RWPE2 (cell line): Measurements from ENCODE around the gene SLIT3.
"Not testable (repeated sequence)": the region's sequence is repeated elsewhere in the genome, so short reads cannot be mapped to it uniquely, and the experiment has no call there.

Experiments used
- ATAC-seq: fragments of 200-7000 bp; cut with Tn5 transposase; 3 replicates; pipeline ENCODE4 v1.9.1; 2021; ENCODE audit warnings: low read depth
- DNase-seq: peaks from one replicate; pipeline ENCODE4 v3.0.0-alpha.2; 2020; ENCODE audit warnings: low spot score
- H3K27ac ChIP-seq: fragments of 450-650 bp; 2 replicates; pipeline ENCODE4 v1.5.1; 2017; ENCODE audit warnings: mild to moderate bottlenecking; ENCODE audit not compliant: poor library complexity, severe bottlenecking
- H3K27me3 ChIP-seq: fragments of 250-450 bp; sonication (Bioruptor Pico); 2 replicates; pipeline ENCODE4 v1.5.1; 2021; ENCODE audit warnings: mild to moderate bottlenecking, moderate library complexity; ENCODE audit not compliant: insufficient read depth, poor library complexity, severe bottlenecking
- H3K36me3 ChIP-seq: fragments of 250-450 bp; sonication (Bioruptor Pico); 2 replicates; pipeline ENCODE4 v1.5.1; 2020; ENCODE audit warnings: low read depth, mild to moderate bottlenecking, moderate library complexity
- H3K4me1 ChIP-seq: fragments of 250-450 bp; sonication (Bioruptor Pico); 2 replicates; pipeline ENCODE4 v1.5.1; 2021; ENCODE audit warnings: mild to moderate bottlenecking, moderate library complexity; ENCODE audit not compliant: insufficient read depth, poor library complexity, severe bottlenecking
- H3K4me3 ChIP-seq: fragments of 250-450 bp; sonication (Bioruptor Pico); 2 replicates; pipeline ENCODE4 v1.5.1; 2021; ENCODE audit warnings: mild to moderate bottlenecking, moderate library complexity; ENCODE audit not compliant: severe bottlenecking
- H3K9me3 ChIP-seq: fragments of 250-450 bp; sonication (Bioruptor Pico); 2 replicates; pipeline ENCODE4 v1.5.1; 2021; ENCODE audit warnings: mild to moderate bottlenecking, moderate library complexity; ENCODE audit not compliant: severe bottlenecking
- TF ChIP-seq, protein P1 (sequence below): fragments of 450-650 bp; IDR thresholded peaks from one replicate; pipeline ENCODE4 v1.5.1; 2017; ENCODE audit warnings: mild to moderate bottlenecking, moderate library complexity; ENCODE audit not compliant: poor library complexity, severe bottlenecking

SLIT3 gene

DNA sequence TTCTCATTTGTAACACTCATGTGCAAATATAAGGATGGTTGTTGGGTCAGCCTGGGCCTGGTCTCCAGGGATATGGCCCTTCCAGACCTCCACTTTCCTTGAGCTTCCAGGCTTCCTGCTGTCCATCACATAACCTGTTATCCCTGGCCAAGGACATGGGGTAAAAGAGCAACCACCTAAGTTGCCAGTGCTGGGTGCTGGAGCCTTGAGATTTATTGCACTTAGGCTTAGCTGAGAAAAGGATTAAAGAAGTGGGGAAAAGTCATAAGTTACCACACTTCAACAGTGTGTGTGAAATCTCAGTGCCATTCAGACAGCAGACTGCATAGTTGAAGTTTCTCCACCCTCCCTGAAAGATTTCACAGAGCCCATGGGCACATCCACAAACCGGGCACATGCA, 663.1 kb downstream of the SLIT3 start:
- DNase-seq (no peak), ATAC-seq (peak; percentile 12; the same call in 1 of the 3 replicates)
- Histone ChIP-seq H3K4me1 (no peaks in the 10 kb centered on the region), H3K9me3 (no peaks in the 10 kb centered on the region), H3K27ac (no peak overlapping the region), H3K36me3 (no peaks in the 10 kb centered on the region), H3K27me3 (no peaks in the 10 kb centered on the region), H3K4me3 (no peak overlapping the region)
- TF ChIP-seq, protein P1, sequence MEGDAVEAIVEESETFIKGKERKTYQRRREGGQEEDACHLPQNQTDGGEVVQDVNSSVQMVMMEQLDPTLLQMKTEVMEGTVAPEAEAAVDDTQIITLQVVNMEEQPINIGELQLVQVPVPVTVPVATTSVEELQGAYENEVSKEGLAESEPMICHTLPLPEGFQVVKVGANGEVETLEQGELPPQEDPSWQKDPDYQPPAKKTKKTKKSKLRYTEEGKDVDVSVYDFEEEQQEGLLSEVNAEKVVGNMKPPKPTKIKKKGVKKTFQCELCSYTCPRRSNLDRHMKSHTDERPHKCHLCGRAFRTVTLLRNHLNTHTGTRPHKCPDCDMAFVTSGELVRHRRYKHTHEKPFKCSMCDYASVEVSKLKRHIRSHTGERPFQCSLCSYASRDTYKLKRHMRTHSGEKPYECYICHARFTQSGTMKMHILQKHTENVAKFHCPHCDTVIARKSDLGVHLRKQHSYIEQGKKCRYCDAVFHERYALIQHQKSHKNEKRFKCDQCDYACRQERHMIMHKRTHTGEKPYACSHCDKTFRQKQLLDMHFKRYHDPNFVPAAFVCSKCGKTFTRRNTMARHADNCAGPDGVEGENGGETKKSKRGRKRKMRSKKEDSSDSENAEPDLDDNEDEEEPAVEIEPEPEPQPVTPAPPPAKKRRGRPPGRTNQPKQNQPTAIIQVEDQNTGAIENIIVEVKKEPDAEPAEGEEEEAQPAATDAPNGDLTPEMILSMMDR: no peak

GRCh38 chr5:168637281-168637680, 663.7 kb downstream of the SLIT3 start:
- Histone ChIP-seq H3K27me3 (no peaks in the 10 kb centered on the region), H3K4me1 (no peaks in the 10 kb centered on the region), H3K36me3 (no peaks in the 10 kb centered on the region), H3K27ac (no peak overlapping the region), H3K9me3 (no peaks in the 10 kb centered on the region), H3K4me3 (no peak overlapping the region)
- no peak for DNase-seq
- TF ChIP-seq, protein P1: no peak
- no peak for ATAC-seq

DNA sequence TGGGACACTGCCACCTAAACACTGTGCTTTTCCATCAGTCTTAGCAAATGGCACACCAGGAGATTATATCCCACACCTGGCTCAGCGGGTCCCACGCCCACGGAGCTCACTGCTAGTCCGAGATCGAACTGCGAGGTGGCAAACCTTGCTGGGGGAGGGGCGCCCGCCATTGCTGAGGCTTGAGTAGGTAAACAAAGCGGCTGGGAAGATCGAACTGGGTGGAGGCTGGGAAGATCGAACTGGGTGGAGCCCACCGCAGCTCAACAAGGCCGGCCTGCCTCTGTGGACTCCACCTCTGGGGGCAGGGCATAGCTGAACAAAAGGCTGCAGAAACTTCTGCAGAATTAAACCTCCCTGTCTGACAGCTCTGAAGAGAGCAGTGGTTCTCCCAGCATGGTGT, 670.0 kb downstream of the SLIT3 start:
- not testable (repeated sequence) for H3K4me3 ChIP-seq, H3K27ac ChIP-seq, H3K27me3 ChIP-seq, H3K36me3 ChIP-seq, DNase-seq, ATAC-seq, H3K4me1 ChIP-seq, H3K9me3 ChIP-seq

DNA sequence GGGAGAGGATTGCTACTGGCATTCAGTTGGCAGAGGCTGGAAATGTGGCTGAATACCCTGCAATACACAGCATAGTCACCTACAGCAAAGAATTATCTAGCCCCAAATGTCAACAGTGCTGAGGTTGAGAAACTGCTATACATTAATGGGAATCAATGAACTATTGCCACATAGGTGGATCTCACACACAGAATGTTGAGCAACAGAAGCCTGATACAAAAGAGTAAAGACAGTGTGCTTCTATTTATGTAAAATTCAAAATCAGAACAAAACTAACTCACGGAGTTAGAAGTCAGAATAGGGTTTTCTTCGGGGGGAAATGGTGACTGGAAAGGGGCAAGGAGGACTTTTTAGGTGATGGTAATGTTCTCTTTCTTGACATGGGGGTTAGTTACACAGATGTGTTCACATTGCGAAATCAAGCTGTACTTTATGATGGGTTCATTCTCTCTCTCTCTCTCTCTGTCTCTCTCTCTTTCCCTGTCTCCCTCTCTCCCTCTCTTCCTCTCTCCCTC, 676.0 kb downstream of the SLIT3 start:
- DNase-seq: no peak
- TF ChIP-seq, protein P1: no peak

GRCh38 chr5:168620807-168621206, 680.1 kb downstream of the SLIT3 start:
- ATAC-seq (no peak), DNase-seq (no peak)
- no peak overlapping the region for H3K4me3 ChIP-seq
- H3K9me3 ChIP-seq: no peaks in the 10 kb centered on the region
- H3K4me1 ChIP-seq: peaks cover 10% of the 10 kb centered on the region
- H3K27me3 ChIP-seq: no peaks in the 10 kb centered on the region
- no peaks in the 10 kb centered on the region for H3K36me3 ChIP-seq
- TF ChIP-seq, protein P1: no peak
- H3K27ac ChIP-seq: no peak overlapping the region

More for the DNA sequence above, 676.0 kb downstream of the SLIT3 start:
- Histone ChIP-seq H3K27me3 (no peaks in the 10 kb centered on the region), H3K4me1 (peaks cover 10% of the 10 kb centered on the region), H3K9me3 (no peaks in the 10 kb centered on the region), H3K4me3 (no peak overlapping the region), H3K27ac (no peak overlapping the region), H3K36me3 (no peaks in the 10 kb centered on the region)
- ATAC-seq: peak; percentile 93
